Activated CD4-positive, alpha-beta T cell treated with anti-CD3 and anti-CD28 coated beads for 36 hours (primary cell): ENCODE measurements around the gene ARMC3. TPM values are rescaled to one million over a fixed set of nuclear protein-coding genes. Genes with fewer than 3 reads are reported as not detected.
A peak's percentile ranks its signal among the peaks of the same experiment; 100 is the strongest.

ENCODE experiments used
- ATAC-seq: fragments of 200-7000 bp; cut with Tn5 transposase; one replicate; pipeline ENCODE4 v1.10.0; 2021; ENCODE audit warnings: mild to moderate bottlenecking, moderate library complexity
- CTCF ChIA-PET: fragments of 350-600 bp; sonication (Branson Sonifier 250); formaldehyde crosslinking; loops from one replicate; lab custom pipeline; 2021; ENCODE audit warnings: antibody characterized with exemption; lab: Charles Lee
- POLR2A ChIA-PET: fragments of 350-600 bp; sonication (Branson Sonifier 250); formaldehyde crosslinking; loops from one replicate; lab custom pipeline; 2021; ENCODE audit warnings: antibody characterized with exemption, inconsistent platforms; lab: Charles Lee
- DNase-seq: peaks from one replicate; pipeline ENCODE4 v3.0.0-alpha.2; 2020
- H3K27ac Mint-ChIP-seq: one replicate; pipeline ENCODE4 v1.8.0; 2021; ENCODE audit warnings: mixed read lengths
- H3K27me3 Mint-ChIP-seq: one replicate; pipeline ENCODE4 v1.8.0; 2021; ENCODE audit warnings: mixed read lengths
- H3K36me3 Mint-ChIP-seq: one replicate; pipeline ENCODE4 v1.8.0; 2021; ENCODE audit warnings: low read depth, mixed read lengths
- H3K4me1 Mint-ChIP-seq: one replicate; pipeline ENCODE4 v1.8.0; 2021; ENCODE audit warnings: mixed read lengths
- H3K4me3 Mint-ChIP-seq: one replicate; pipeline ENCODE4 v1.8.0; 2021; ENCODE audit warnings: mild to moderate bottlenecking, moderate library complexity, mixed read lengths
- H3K9me3 Mint-ChIP-seq: one replicate; pipeline ENCODE4 v1.8.0; 2021; ENCODE audit warnings: low read depth, mixed read lengths
- intact Hi-C, 2 experiments: fragments of 100-400 bp; cut with DNase I in 1 of 2; cut with micrococcal nuclease in 1 of 2; formaldehyde crosslinking; loops; one replicate each; pipeline versions ENCODE4 v1.14.2 to v1.15.1; 2022 to 2024; cut with DNase I, micrococcal nuclease
- total RNA-seq, 2 experiments: library from RNA; stranded (reverse); gene quantifications; one replicate each; pipeline ENCODE4 v1.2.3, GENCODE V29; 2021

ARMC3 gene
- total RNA-seq, 2 experiments from 2014 or later, result not detected

GRCh38 chr10:22976534-22976933 lies 48.7 kb downstream of the ARMC3 start:
- Mint-ChIP-seq H3K27me3 (no peaks in the 10 kb centered on the region), H3K36me3 (no peaks in the 10 kb centered on the region), H3K27ac (no peak overlapping the region), H3K4me3 (no peak overlapping the region), H3K4me1 (no peaks in the 10 kb centered on the region), H3K9me3 (no peaks in the 10 kb centered on the region)
- ChIA-PET CTCF (interaction anchor here (0.6 kb wide), 1 partner anchor 1481 kb away, joined by 3 read pairs; no protein-coding TSS in a partner anchor), POLR2A (no interaction called here)
- DNase-seq (no peak), ATAC-seq (no peak)
- intact Hi-C loops, result no loop called here

DNA sequence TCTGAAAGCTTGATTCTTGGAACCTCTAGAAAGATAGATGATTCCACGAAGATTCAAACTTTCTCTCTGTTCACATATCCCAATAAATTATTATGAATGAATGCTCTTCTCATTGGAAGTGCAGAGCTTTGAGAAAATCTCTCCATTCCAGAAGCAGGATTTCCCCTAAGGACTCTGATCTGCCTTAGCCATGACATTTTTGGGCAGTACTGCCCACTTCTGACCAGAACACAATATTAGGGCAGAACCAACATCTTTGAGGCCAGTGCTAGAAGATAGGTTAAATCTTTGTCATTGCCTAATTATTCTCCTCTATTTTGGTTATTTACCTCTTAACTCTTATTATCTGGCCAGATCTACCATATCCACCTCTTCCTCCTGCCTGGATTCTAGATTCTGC lies 49.9 kb downstream of the ARMC3 start:
- ChIA-PET POLR2A (no interaction called here), CTCF (no interaction called here)
- Mint-ChIP-seq H3K36me3 (no peaks in the 10 kb centered on the region), H3K4me1 (no peaks in the 10 kb centered on the region), H3K27ac (no peak overlapping the region), H3K9me3 (no peaks in the 10 kb centered on the region), H3K27me3 (peaks cover 1% of the 10 kb centered on the region), H3K4me3 (no peak overlapping the region)
- DNase-seq, result no peak
- intact Hi-C loops, result no loop called here
- ATAC-seq, result no peak

DNA sequence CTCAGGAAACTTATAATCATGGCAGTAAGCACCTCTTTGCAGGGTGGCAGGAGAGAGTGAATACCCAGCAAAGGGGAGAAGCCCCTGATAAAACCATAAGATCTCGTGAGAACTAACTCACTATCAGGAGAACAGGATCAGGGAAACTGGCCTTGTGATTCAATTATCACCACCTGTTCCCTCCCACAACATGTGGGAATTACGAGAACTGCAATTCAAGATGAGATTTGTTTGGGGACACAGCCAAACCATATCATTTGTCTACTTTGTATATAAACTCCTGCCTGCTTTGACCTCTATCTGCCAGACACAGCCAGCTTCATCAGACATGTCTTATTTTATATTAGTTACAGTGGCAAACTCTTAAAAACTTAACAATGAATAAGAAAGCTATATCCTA lies 50.4 kb downstream of the ARMC3 start:
- H3K9me3 Mint-ChIP-seq, result no peaks in the 10 kb centered on the region
- ChIA-PET CTCF (no interaction called here), POLR2A (no interaction called here)
- intact Hi-C loops, result no loop called here
- H3K4me3 Mint-ChIP-seq, result no peak overlapping the region
- H3K36me3 Mint-ChIP-seq, result no peaks in the 10 kb centered on the region
- H3K27me3 Mint-ChIP-seq, result peaks cover 2% of the 10 kb centered on the region
- no peak overlapping the region for H3K27ac Mint-ChIP-seq
- no peaks in the 10 kb centered on the region for H3K4me1 Mint-ChIP-seq
- ATAC-seq (no peak), DNase-seq (no peak)

DNA sequence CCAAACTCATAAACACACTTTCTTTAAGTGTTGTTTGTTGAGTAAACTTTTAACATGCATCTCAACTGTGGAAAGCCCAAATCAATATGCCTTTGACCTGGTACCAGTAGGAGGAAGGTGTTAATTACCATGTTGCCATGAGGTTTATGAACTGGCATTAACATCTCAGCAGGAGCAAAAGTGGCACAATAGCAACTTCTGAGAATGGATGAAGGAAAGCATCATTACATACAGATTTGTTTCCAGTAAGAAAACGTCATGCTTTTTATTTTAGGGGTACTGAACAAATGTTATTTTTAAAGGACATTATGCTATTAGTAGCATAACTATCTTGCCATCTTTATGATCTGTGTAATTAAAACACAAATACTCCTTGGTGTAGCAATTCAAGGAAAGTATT lies 51.1 kb downstream of the ARMC3 start:
- H3K36me3 Mint-ChIP-seq, result no peaks in the 10 kb centered on the region

DNA sequence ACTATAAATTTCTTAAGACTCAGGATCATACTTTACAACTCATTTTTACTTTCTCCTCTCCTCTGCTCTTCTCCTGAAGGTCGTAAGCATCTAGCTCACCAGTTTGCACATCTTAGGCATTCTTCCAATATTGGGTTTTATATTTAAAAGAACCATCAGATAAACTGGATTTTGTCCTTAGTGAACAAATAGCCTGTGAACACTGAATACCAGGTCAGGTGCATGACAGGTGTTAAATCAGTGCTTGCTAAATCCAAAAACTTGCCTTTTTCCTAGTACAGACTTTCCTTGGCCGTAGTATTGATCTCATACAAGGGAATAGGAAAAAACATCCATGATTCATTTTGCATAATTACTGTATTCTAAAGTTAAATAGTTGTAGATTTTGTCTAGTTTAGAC lies 53.0 kb downstream of the ARMC3 start:
- H3K4me3 Mint-ChIP-seq, result no peak overlapping the region
- H3K27me3 Mint-ChIP-seq, result peaks cover 2% of the 10 kb centered on the region
- H3K36me3 Mint-ChIP-seq, result no peaks in the 10 kb centered on the region
- ChIA-PET CTCF (interaction anchor here (0.9 kb wide), 1 partner anchor 9 kb away, joined by 4 read pairs; no protein-coding TSS in a partner anchor), POLR2A (no interaction called here)
- intact Hi-C loops, result loop anchor here in 1 of 2 experiments (10.0 kb wide), 1 partner anchor 266 kb away; the partner anchor contains the start of gene PIP4K2A
- H3K9me3 Mint-ChIP-seq, result no peaks in the 10 kb centered on the region
- no peaks in the 10 kb centered on the region for H3K4me1 Mint-ChIP-seq
- H3K27ac Mint-ChIP-seq, result no peak overlapping the region
- ATAC-seq (no peak), DNase-seq (no peak)

More for the DNA sequence above, 51.1 kb downstream of the ARMC3 start:
- no peaks in the 10 kb centered on the region for H3K9me3 Mint-ChIP-seq
- H3K27me3 Mint-ChIP-seq, result peaks cover 2% of the 10 kb centered on the region
- no peak overlapping the region for H3K4me3 Mint-ChIP-seq
- DNase-seq, result no peak
- ChIA-PET CTCF (no interaction called here), POLR2A (no interaction called here)
- no peaks in the 10 kb centered on the region for H3K4me1 Mint-ChIP-seq
- no peak for ATAC-seq
- no peak overlapping the region for H3K27ac Mint-ChIP-seq
- intact Hi-C loops, result no loop called here

GRCh38 chr10:22984066-22984465 lies 56.2 kb downstream of the ARMC3 start:
- Mint-ChIP-seq H3K27me3 (peaks cover 2% of the 10 kb centered on the region), H3K36me3 (no peaks in the 10 kb centered on the region), H3K4me1 (peaks cover 4% of the 10 kb centered on the region), H3K4me3 (no peak overlapping the region), H3K9me3 (no peaks in the 10 kb centered on the region), H3K27ac (no peak overlapping the region)
- CTCF ChIA-PET, result interaction anchor here (1.5 kb wide), 1 partner anchor 991 kb away, joined by 3 read pairs; no protein-coding TSS in a partner anchor
- intact Hi-C loops, result loop anchor here in 1 of 2 experiments (10.0 kb wide), 1 partner anchor 269 kb away; the partner anchor contains the start of gene PIP4K2A
- no peak for DNase-seq
- POLR2A ChIA-PET, result no interaction called here
- ATAC-seq, result no peak

GRCh38 chr10:22986771-22987542 lies 59.1 kb downstream of the ARMC3 start:
- intact Hi-C loops, result loop anchor here (1.0 to 10.0 kb wide), 11 partner anchors 80 to 735 kb away; partner anchors contain the start of genes BMI1 (in 1 of the 2) and PIP4K2A (in 1 of the 2)
- CTCF ChIA-PET, result interaction anchor here (1.0 kb wide), 2 partner anchors 94 to 993 kb away, joined by 3 to 6 read pairs; no protein-coding TSS in a partner anchor
- H3K4me3 Mint-ChIP-seq, result no peak overlapping the region
- no peak for ATAC-seq
- no peak overlapping the region for H3K27ac Mint-ChIP-seq
- no peaks in the 10 kb centered on the region for H3K9me3 Mint-ChIP-seq
- peaks cover 4% of the 10 kb centered on the region for H3K27me3 Mint-ChIP-seq
- POLR2A ChIA-PET, result no interaction called here
- DNase-seq, result no peak
- peaks cover 10% of the 10 kb centered on the region for H3K4me1 Mint-ChIP-seq
- H3K36me3 Mint-ChIP-seq, result no peaks in the 10 kb centered on the region

- DNase-seq (peak; percentile 73), ATAC-seq (peak; percentile 68)
- intact Hi-C loops, result loop anchor here (1.0 to 10.0 kb wide), 19 partner anchors 79 to 1493 kb away; partner anchors contain the start of genes DNAJC1 (in 2 of the 2), BMI1 (in 1 of the 2) and PIP4K2A (in 1 of the 2)
- Mint-ChIP-seq H3K4me3 (no peak overlapping the region), H3K36me3 (no peaks in the 10 kb centered on the region), H3K4me1 (peaks cover 15% of the 10 kb centered on the region), H3K9me3 (no peaks in the 10 kb centered on the region), H3K27ac (no peak overlapping the region), H3K27me3 (peaks cover 5% of the 10 kb centered on the region)
- ChIA-PET CTCF (interaction anchor here (0.6 to 3.1 kb wide), 27 partner anchors 17 to 1002 kb away, joined by 3 to 23 read pairs (median 4); no protein-coding TSS in a partner anchor), POLR2A (no interaction called here)
Observed at GRCh38 chr10:22988581-22989360, 60.9 kb downstream of the ARMC3 start.

DNA sequence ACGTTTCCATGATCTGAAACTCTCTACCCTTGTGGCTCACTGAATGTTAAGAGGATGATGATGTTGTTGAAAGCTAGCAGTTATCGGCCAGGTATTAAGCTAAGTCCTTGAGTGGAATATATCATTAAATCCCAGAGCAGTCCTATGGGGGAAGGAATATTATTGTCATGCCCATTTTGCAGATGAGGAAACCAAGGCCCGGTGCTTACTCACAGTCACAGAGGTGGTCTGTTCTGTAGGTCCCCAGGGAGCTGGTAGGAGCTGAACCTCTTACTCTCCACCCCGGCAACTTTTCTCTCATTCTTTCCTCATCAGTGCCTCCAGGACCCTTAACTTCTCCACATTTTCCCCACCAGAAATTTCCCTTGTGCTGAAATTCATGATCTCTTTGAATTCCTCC lies 62.6 kb downstream of the ARMC3 start:
- ChIA-PET CTCF (interaction anchor here (0.7 to 3.1 kb wide), 10 partner anchors 13 to 998 kb away, joined by 3 to 23 read pairs (median 4); no protein-coding TSS in a partner anchor), POLR2A (no interaction called here)
- peaks cover 15% of the 10 kb centered on the region for H3K4me1 Mint-ChIP-seq
- no peak for DNase-seq
- intact Hi-C loops, result no loop called here
- no peaks in the 10 kb centered on the region for H3K9me3 Mint-ChIP-seq
- ATAC-seq, result no peak
- no peak overlapping the region for H3K27ac Mint-ChIP-seq
- H3K27me3 Mint-ChIP-seq, result peaks cover 7% of the 10 kb centered on the region
- H3K4me3 Mint-ChIP-seq, result no peak overlapping the region
- no peaks in the 10 kb centered on the region for H3K36me3 Mint-ChIP-seq

- ATAC-seq, result peak; percentile 85
- Mint-ChIP-seq H3K9me3 (no peaks in the 10 kb centered on the region), H3K36me3 (no peaks in the 10 kb centered on the region), H3K4me1 (peaks cover 15% of the 10 kb centered on the region), H3K27ac (no peak overlapping the region), H3K4me3 (no peak overlapping the region), H3K27me3 (peaks cover 7% of the 10 kb centered on the region)
- ChIA-PET CTCF (no interaction called here), POLR2A (no interaction called here)
- peak; percentile 56 for DNase-seq
- intact Hi-C loops, result no loop called here
Observed at GRCh38 chr10:22992075-22992474, 64.2 kb downstream of the ARMC3 start.

DNA sequence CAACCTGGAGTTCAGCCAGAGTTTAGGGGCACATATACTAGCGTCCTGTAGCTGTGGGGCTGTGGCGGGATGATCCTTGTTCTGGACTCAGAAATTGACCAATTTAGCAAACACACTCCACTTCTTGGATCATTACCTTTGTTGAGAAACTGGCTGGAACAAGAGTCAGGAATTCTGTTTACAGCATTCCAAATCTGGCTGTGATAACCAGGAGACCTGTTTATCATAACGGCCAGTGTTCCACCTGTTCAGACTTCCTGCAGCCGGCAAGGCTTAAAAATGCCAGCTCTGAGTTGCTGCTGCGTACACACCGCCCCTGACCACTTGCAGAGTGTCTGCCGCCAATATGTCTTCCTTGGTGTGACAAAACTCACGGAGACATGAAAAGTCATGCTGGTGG lies 64.8 kb downstream of the ARMC3 start:
- Mint-ChIP-seq H3K36me3 (no peaks in the 10 kb centered on the region), H3K4me3 (no peak overlapping the region), H3K27ac (no peak overlapping the region), H3K9me3 (no peaks in the 10 kb centered on the region), H3K27me3 (peaks cover 7% of the 10 kb centered on the region), H3K4me1 (peaks cover 15% of the 10 kb centered on the region)
- ATAC-seq (no peak), DNase-seq (no peak)
- CTCF ChIA-PET, result no interaction called here
- POLR2A ChIA-PET, result no interaction called here
- intact Hi-C loops, result no loop called here
